ENCODE data around the gene RPL15.
"Not testable (repeated sequence)": the region's sequence is repeated elsewhere in the genome, so short reads cannot be mapped to it uniquely, and the experiment has no call there.

GRCh38 chr3:23918331-23918730, 1.4 kb downstream of the RPL15 start:
- TF ChIP-seq EP300 (IDR thresholded peaks at IDR 0.05; ENCODE audit: borderline replicate concordance in 1 of 2, low read depth in 2 of 2, low read length in 2 of 2); POLR2AphosphoS5 (IDR thresholded peaks at IDR 0.05; ENCODE audit: low read depth, low read length); CTCF (IDR thresholded peaks at IDR 0.05; ENCODE audit: control extremely low read depth in 1 of 3, insufficient read depth in 1 of 3, low read depth in 1 of 3, low read length in 3 of 3); EGR1 (IDR thresholded peaks at IDR 0.05; ENCODE audit: borderline replicate concordance, low read depth, low read length); SP1 (IDR thresholded peaks at IDR 0.05; ENCODE audit: low read depth, low read length); NANOG (IDR thresholded peaks at IDR 0.05; ENCODE audit: insufficient read depth, low read depth, low read length, poor library complexity, severe bottlenecking); KDM1A (IDR thresholded peaks at IDR 0.05; ENCODE audit: borderline replicate concordance, low read length); CHD2 (IDR thresholded peaks at IDR 0.05; ENCODE audit: low read length); GTF2F1 (IDR thresholded peaks at IDR 0.05; ENCODE audit: borderline replicate concordance, low read depth, low read length); POLR2A (IDR thresholded peaks at IDR 0.05; ENCODE audit: control extremely low read depth in 1 of 2, low read depth in 2 of 2, low read length in 2 of 2); E2F6 (IDR thresholded peaks at IDR 0.05); SIN3A (conservative IDR thresholded peaks at IDR 0.05 in 1 of 2, IDR thresholded peaks at IDR 0.05 in 1 of 2; ENCODE audit: low read depth in 1 of 2, low read length in 2 of 2); MAX (IDR thresholded peaks at IDR 0.05): not testable (repeated sequence)

All from H1 (cell line).